Effector CD4-positive, alpha-beta T cell (primary cell): ENCODE results near the gene CAMK2B.

Experiments used
- DNase-seq: peaks from one replicate; pipeline ENCODE4 v3.0.0-alpha.2; 2020

Gene CAMK2B

GRCh38 chr7:44286618-44287487 is 38.5 kb downstream of the CAMK2B start:
- DNase-seq: no peak

- DNase-seq: no peak
Measured at GRCh38 chr7:44286182-44286617, 39.2 kb downstream of the CAMK2B start.

DNA sequence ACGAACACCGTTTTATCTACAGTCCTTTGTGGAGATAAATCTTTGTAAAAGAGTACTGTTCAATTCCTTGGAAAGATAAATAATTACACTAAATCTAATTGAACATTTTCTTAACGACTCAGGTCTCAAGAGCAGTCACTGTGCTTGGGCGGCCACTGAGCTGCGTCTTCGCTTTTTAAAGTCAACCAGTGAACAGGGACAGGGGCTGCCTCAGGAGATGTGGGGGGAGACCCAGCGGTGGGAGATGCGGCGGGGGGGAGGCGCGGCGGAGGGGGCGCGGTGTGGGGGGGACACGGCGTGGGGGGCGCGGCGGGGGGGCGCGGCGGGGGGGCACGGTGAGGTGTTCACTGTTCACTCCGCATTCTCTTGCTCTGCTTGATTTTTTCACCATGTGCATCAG is 39.8 kb downstream of the CAMK2B start:
- no peak for DNase-seq

DNA sequence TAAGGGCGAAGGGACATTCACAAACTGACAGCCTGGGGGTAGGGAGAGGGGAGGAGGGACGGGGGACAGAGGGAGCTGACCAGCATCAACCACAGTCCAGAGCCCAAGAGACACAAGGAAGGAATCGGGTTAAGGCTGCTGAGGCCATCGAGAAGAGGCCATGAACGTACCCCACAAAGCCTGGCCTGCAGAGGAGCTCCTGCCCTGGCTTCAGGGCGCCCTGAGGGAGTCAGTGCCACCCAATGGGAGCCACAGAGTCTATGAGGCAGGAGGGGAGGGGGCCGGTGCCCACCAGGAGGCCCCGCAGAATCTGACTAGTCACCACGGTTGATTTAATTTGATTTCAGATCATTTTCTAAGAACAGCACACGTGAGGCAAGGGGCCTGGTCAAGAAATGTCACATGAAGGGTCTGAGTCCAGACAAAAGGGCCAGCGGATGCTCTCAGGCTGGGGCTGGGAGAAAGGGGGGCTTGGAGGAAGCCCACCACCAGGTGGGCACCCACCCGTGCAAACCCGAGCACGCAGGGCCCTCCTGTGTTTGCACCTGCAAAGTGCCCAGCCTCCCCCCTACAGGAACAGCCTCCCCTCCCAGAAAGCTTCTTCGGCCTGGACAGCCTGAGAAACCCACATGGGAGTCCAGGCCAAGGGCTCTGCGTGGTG is 40.4 kb downstream of the CAMK2B start:
- DNase-seq: no peak

GRCh38 chr7:44284216-44284615 is 41.2 kb downstream of the CAMK2B start:
- DNase-seq: no peak

GRCh38 chr7:44283381-44284211 is 41.8 kb downstream of the CAMK2B start:
- no peak for DNase-seq

- no peak for DNase-seq
Measured at GRCh38 chr7:44282601-44283171, 42.7 kb downstream of the CAMK2B start.

- no peak for DNase-seq
Measured at GRCh38 chr7:44281811-44282600, 43.4 kb downstream of the CAMK2B start.

GRCh38 chr7:44280993-44281721 is 44.2 kb downstream of the CAMK2B start:
- DNase-seq: no peak

- no peak for DNase-seq
Measured at GRCh38 chr7:44280636-44280992, 44.8 kb downstream of the CAMK2B start.

GRCh38 chr7:44279731-44280505 is 45.5 kb downstream of the CAMK2B start:
- no peak for DNase-seq

DNA sequence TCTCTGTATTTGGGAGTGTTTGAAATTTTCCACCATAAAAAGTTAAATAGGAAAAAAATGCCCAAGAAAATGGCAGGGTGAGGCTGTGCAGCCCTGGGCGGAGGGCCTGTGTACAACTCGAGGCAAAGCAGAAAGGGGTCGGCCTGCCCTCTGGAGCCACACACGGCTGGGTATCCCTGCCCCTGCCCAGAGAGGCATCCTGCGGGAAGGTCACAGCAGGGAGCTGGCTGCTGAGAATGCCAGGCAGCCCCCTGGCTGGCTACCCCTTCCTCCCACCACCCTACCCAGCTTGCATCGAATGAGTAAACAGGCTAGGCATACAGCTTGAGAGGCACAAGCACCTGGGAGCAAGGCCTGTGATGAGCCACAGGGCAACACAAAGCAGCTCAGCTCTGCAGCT is 46.1 kb downstream of the CAMK2B start:
- no peak for DNase-seq

DNA sequence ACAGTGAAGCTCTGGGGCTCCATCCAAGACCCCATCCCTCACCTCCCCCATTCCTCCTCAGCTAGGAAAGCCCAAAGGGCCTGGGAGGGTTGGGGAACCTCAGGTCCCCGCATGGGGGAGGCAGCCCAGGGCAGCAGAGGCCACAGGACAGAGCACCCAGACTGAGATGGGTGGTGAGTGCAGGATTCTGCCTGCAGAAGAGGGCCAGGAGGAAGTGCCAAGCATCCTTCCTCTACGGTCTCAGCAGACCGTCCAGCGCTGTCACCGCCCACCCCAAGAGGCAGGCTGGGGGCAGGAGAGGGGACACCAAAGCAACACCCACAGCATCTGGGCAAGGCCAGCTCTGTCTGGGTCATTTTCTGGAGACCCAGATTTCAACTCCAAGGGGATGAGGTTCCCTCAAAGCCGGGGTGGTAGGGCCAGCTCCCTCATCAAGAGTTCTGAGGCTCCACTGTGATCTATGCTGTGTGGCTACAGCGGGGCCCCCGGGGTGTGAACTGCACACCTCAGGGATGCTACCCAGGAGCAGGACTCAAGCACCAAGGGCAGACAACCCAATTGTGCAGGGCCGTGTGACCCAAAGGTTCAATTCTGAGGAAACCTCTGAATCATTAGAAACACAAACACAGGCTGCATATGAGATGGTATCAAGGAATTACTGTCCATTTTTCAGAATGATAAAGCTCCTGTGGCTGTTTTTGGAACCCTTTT is 46.8 kb downstream of the CAMK2B start:
- no peak for DNase-seq

GRCh38 chr7:44277851-44278250 is 47.5 kb downstream of the CAMK2B start:
- no peak for DNase-seq

- DNase-seq: no peak
Measured at GRCh38 chr7:44277391-44277790, 48.0 kb downstream of the CAMK2B start.

DNA sequence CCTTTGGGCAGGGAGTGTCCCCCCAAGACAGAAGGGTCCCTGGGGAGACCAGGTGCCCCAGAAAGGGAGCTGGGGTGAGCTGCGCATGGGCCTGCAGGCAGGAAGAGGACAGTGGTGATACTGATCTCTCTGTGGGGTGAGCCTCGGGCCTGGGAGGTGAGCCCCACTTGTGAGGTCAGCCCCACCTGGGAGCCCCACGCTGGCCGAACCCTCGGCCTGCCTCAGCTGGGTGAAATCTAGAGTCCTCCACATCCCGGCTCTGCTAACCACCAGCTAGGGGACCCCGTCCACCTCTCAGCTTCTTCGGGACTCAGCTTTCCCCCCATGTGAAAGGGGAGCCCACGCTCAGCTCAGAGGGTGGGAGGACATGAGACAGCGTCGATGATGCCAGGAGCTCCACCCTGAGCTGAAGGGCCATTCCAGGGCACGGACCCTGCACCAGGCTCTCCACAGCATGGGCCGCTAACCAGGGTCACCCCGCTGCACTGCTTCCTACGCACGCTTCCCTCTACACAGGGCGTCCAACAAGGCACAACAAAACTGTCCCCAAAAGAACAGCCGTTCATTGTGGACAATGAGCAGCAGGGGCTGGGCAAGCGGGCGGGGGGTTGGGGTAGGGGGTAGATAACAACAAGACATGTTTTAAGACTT is 48.7 kb downstream of the CAMK2B start:
- DNase-seq: no peak

- DNase-seq: no peak
Measured at GRCh38 chr7:44275957-44276570, 49.3 kb downstream of the CAMK2B start.

DNA sequence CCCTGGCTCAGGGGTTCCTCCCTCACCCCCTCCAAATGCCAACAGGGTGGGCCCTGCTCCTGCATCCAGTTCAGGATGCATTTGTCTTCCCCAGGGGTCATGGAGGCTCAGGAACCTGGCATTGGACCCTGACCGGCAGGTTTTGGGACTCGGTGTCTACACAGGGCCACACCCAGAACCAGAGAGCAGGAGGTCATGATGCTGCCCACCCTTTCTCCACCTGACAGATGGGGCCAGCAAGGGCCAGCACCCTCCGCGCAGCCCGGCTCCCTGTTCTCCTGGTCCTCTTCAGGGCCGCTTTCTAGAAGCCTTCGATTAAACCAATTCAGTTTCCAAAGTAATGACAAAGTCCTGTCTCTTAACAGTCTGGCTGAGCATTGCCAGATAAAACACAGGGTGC is 50.2 kb downstream of the CAMK2B start:
- DNase-seq: no peak

DNA sequence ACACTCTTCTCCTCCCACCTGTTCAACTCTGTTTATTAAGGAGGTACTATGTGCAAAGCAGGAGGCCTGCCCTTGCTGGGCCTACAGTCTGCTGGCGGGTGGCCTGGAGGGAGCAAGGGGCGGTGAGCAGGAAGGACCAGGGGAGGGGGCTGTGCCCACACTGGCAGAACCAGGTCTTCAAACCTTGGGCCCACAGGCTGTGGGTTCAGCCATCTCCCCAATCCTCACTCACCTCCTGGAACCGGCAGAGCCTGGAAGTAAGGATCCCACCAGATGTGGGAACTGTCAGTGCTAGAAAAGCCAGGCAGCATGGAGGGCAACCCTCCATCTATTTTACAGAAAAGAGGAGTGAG is 50.8 kb downstream of the CAMK2B start:
- no peak for DNase-seq
